Liver (tissue), 9 donors: ENCODE results near the gene CD47. TPM values are rescaled to one million over a fixed set of nuclear protein-coding genes. Genes with fewer than 3 reads are reported as not detected.

Experiments used
- DNase-seq: peaks from one replicate; pipeline ENCODE4 v3.0.0-alpha.2; 2017; ENCODE audit warnings: low spot score
- H3K27ac ChIP-seq, 2 donors: one replicate each; pipeline ENCODE4 v1.7.0; 2013; ENCODE audit warnings: inconsistent platforms in 2 of 2, low read length in 2 of 2, control low read depth in 1 of 2, low read depth in 1 of 2, mild to moderate bottlenecking in 1 of 2
- H3K27me3 ChIP-seq, 4 donors: one replicate each; pipeline versions ENCODE4 v1.6.1 to v1.7.0; 2013; ENCODE audit warnings: low read length in 3 of 4, inconsistent platforms in 1 of 4, mild to moderate bottlenecking in 1 of 4, moderate library complexity in 1 of 4; ENCODE audit not compliant: control insufficient read depth in 4 of 4, insufficient read depth in 4 of 4
- H3K36me3 ChIP-seq, 4 donors: one replicate each; pipeline versions ENCODE4 v1.6.1 to v1.7.0; 2013; ENCODE audit warnings: low read length in 3 of 4, mild to moderate bottlenecking in 3 of 4, low read depth in 1 of 4, moderate library complexity in 1 of 4; ENCODE audit not compliant: control insufficient read depth in 4 of 4, insufficient read depth in 3 of 4
- H3K4me1 ChIP-seq, 4 donors: one replicate each; pipeline versions ENCODE4 v1.6.1 to v1.7.0; 2013; ENCODE audit warnings: low read length in 3 of 4, mild to moderate bottlenecking in 3 of 4, moderate library complexity in 1 of 4; ENCODE audit not compliant: control insufficient read depth in 4 of 4, insufficient read depth in 4 of 4
- H3K4me3 ChIP-seq, 3 donors: one replicate each; pipeline versions ENCODE4 v1.6.1 to v1.7.0; 2013; ENCODE audit warnings: low read length in 3 of 3, control low read depth in 1 of 3, low read depth in 1 of 3, mild to moderate bottlenecking in 1 of 3
- H3K9ac ChIP-seq, 2 donors: one replicate each; pipeline ENCODE4 v1.7.0; 2013; ENCODE audit warnings: low read length in 2 of 2, mild to moderate bottlenecking in 2 of 2, moderate library complexity in 2 of 2, control low read depth in 1 of 2, low read depth in 1 of 2
- H3K9me3 ChIP-seq, 4 donors: one replicate each; pipeline versions ENCODE4 v1.6.1 to v1.7.0; 2013; ENCODE audit warnings: low read length in 3 of 4; ENCODE audit not compliant: control insufficient read depth in 4 of 4
- EGR1 ChIP-seq, 2 donors: IDR thresholded peaks; 2 replicates each; pipeline ENCODE4 v1.6.1; 2016 to 2018; ENCODE audit warnings: antibody characterized with exemption in 2 of 2, low read depth in 2 of 2
- FOXA1 ChIP-seq: IDR thresholded peaks from 2 replicates; pipeline ENCODE4 v1.6.1; 2016; ENCODE audit warnings: antibody characterized with exemption
- FOXA2 ChIP-seq: IDR thresholded peaks from 2 replicates; pipeline ENCODE4 v1.6.1; 2016; ENCODE audit warnings: antibody characterized with exemption
- HNF4A ChIP-seq, 2 donors: conservative IDR thresholded peaks; 2 replicates each; pipeline ENCODE4 v1.6.1; 2016; ENCODE audit warnings: antibody characterized with exemption in 2 of 2, mild to moderate bottlenecking in 2 of 2
- HNF4G ChIP-seq: IDR thresholded peaks from 2 replicates; pipeline ENCODE4 v1.6.1; 2016; ENCODE audit warnings: antibody characterized with exemption
- JUND ChIP-seq, 2 donors: IDR thresholded peaks; 2 replicates each; pipeline ENCODE4 v1.6.1; 2016; ENCODE audit warnings: antibody characterized with exemption in 2 of 2
- NR2F2 ChIP-seq: IDR thresholded peaks from 2 replicates; pipeline ENCODE4 v1.6.1; 2016; ENCODE audit warnings: antibody characterized with exemption
- RAD21 ChIP-seq, 2 donors: IDR thresholded peaks; 2 replicates each; pipeline ENCODE4 v1.6.1; 2016; ENCODE audit warnings: antibody characterized with exemption in 2 of 2, mild to moderate bottlenecking in 2 of 2
- RXRA ChIP-seq, 2 donors: IDR thresholded peaks; 2 replicates each; pipeline ENCODE4 v1.6.1; 2017 to 2018; ENCODE audit warnings: antibody characterized with exemption in 2 of 2, mild to moderate bottlenecking in 1 of 2
- SP1 ChIP-seq: IDR thresholded peaks from 2 replicates; pipeline ENCODE4 v1.6.1; 2018; ENCODE audit warnings: antibody characterized with exemption, mild to moderate bottlenecking
- TAF1 ChIP-seq: conservative IDR thresholded peaks from 2 replicates; pipeline ENCODE4 v1.6.1; 2016; ENCODE audit warnings: antibody characterized with exemption, mild to moderate bottlenecking
- YY1 ChIP-seq: IDR thresholded peaks from 2 replicates; pipeline ENCODE4 v1.6.1; 2016; ENCODE audit warnings: antibody characterized with exemption, mild to moderate bottlenecking
- WGBS: extraction: QIAGEN DNeasy Blood & Tissue Kit; methylation state at CpG from one replicate; pipeline ENCODE4 v1.1.7; 2013; 5-methylcytosine and 5-hydroxymethylcytosine counted together
- polyA plus RNA-seq, 2 donors: library from polyadenylated mRNA; stranded (reverse) in 1 of 2; unstranded in 1 of 2; fragments of 200-250 nt in 1 of 2; fragments of >200 nt in 1 of 2; fragmentation: Nextera tagmentation in 1 of 2; extraction: Ambion mirVana in 1 of 2; gene quantifications; one replicate each; pipeline versions ENCODE4 v1.2.1 to v1.2.3, GENCODE V29; 2013 to 2015
- total RNA-seq, 2 donors: library from RNA; depleted of rRNA; stranded (reverse); fragments of >200 nt; gene quantifications; one replicate each; pipeline ENCODE4 v1.2.3, GENCODE V29; 2014
- TF ChIP-seq, protein P1 (sequence below): IDR thresholded peaks from 2 replicates; pipeline ENCODE4 v1.6.1; 2016; ENCODE audit warnings: antibody characterized with exemption, mild to moderate bottlenecking
- TF ChIP-seq, protein P2 (sequence below): IDR thresholded peaks from 2 replicates; pipeline ENCODE4 v1.6.1; 2016; ENCODE audit warnings: antibody characterized with exemption
- TF ChIP-seq, protein P3 (sequence below): IDR thresholded peaks from 2 replicates; pipeline ENCODE4 v1.6.1; 2016; ENCODE audit warnings: antibody characterized with exemption
- TF ChIP-seq, protein P4 (sequence below): IDR thresholded peaks from 2 replicates; pipeline ENCODE4 v1.6.1; 2016; ENCODE audit warnings: antibody characterized with exemption
- TF ChIP-seq, protein P5 (sequence below): fragments of 150-350 bp; IDR thresholded peaks from 2 replicates; pipeline ENCODE4 v1.5.1; 2017; ENCODE audit warnings: improper control_type of control experiment, low read depth, low read length; ENCODE audit not compliant: missing input control
- donor health status: healthy.
- donor health status: healthy.
- donor health status: healthy.
- donor health status: healthy.
- donor health status: healthy.

The CD47 gene
- total and polyA plus RNA-seq, 4 donors: 23.4 to 39.5 (median 33.9) TPM

DNA sequence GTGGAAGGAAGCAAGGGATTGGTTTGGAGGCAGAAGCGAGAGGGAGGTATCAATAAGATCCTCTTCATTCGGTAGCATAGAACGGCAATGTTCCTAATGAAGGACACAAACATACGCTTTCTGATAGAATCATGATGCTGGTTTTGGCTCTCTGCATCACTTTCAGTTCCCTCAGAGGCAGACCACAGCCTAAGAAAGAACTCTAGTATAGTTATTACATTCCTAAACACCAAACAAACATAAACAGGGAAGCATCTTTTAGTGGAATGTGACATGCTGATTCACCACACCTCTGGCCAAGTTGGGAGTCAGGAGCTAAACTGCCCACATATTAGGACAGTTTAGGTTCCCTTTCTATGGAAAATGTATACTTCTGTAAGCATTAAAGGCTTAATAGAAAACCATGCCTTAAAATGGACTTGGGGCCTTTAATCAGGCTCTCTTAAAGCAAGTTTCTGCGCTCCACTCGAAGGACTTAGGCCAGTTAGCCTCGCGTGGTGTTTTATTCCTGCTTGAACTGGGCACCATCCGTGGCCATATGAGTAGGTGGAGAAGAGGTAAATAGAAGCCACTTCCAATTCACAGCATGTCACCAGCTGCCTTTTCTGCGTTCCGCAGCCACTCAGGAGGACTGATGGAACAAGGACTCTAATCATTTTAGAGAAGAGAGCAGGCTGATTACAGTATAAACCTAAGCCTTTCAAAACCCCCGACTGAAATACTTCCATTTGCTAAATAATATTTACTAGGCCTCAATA is 53.7 kb downstream of the CD47 start:
- H3K9me3 ChIP-seq: no peaks in the 10 kb centered on the region
- H3K4me1 ChIP-seq: no peaks in the 10 kb centered on the region
- no peaks in the 10 kb centered on the region for H3K27me3 ChIP-seq
- no peak overlapping the region for H3K4me3 ChIP-seq
- 89% methylated on average over 12 of the region's 12 CpGs for WGBS
- no peak for TF ChIP-seq JUND (IDR thresholded peaks at IDR 0.05)
- no peak for TF ChIP-seq RXRA (IDR thresholded peaks at IDR 0.05)
- TF ChIP-seq, protein P1, sequence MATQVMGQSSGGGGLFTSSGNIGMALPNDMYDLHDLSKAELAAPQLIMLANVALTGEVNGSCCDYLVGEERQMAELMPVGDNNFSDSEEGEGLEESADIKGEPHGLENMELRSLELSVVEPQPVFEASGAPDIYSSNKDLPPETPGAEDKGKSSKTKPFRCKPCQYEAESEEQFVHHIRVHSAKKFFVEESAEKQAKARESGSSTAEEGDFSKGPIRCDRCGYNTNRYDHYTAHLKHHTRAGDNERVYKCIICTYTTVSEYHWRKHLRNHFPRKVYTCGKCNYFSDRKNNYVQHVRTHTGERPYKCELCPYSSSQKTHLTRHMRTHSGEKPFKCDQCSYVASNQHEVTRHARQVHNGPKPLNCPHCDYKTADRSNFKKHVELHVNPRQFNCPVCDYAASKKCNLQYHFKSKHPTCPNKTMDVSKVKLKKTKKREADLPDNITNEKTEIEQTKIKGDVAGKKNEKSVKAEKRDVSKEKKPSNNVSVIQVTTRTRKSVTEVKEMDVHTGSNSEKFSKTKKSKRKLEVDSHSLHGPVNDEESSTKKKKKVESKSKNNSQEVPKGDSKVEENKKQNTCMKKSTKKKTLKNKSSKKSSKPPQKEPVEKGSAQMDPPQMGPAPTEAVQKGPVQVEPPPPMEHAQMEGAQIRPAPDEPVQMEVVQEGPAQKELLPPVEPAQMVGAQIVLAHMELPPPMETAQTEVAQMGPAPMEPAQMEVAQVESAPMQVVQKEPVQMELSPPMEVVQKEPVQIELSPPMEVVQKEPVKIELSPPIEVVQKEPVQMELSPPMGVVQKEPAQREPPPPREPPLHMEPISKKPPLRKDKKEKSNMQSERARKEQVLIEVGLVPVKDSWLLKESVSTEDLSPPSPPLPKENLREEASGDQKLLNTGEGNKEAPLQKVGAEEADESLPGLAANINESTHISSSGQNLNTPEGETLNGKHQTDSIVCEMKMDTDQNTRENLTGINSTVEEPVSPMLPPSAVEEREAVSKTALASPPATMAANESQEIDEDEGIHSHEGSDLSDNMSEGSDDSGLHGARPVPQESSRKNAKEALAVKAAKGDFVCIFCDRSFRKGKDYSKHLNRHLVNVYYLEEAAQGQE: no peak
- no peak for TF ChIP-seq FOXA2
- no peak for TF ChIP-seq HNF4G
- no peak for TF ChIP-seq EGR1 (IDR thresholded peaks at IDR 0.05; ENCODE audit: low read depth in 2 of 2)
- no peak for TF ChIP-seq NR2F2
- no peak for DNase-seq
- no peak overlapping the region for H3K9ac ChIP-seq
- H3K27ac ChIP-seq: no peak overlapping the region
- peaks cover 0 to 3% (median 1%) of the 10 kb centered on the region in 4 donors for H3K36me3 ChIP-seq

DNA sequence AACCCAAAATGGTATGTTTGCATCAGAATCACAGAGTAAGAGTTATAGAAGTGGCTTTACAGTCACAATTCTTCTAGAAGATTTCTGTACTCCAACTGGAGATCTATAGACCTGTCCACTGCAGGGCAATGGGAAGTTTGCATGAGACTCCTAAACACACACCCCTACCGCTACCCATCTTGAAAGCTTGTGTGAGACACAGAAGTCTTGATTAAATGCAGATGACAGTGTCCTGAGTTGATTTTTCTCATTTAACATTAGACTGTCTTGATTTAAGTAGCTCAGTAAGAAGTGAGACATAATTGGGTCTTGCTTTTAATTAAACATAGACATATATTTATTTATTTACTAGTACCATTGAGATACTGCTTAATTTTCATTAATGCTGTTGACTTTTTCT is 54.4 kb downstream of the CD47 start:
- no peaks in the 10 kb centered on the region for H3K9me3 ChIP-seq
- no peak for DNase-seq
- no peak overlapping the region for H3K27ac ChIP-seq
- no peaks in the 10 kb centered on the region for H3K27me3 ChIP-seq
- no peak overlapping the region for H3K9ac ChIP-seq
- TF ChIP-seq, protein P2, sequence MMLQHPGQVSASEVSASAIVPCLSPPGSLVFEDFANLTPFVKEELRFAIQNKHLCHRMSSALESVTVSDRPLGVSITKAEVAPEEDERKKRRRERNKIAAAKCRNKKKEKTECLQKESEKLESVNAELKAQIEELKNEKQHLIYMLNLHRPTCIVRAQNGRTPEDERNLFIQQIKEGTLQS: no peak
- TF ChIP-seq, protein P3, sequence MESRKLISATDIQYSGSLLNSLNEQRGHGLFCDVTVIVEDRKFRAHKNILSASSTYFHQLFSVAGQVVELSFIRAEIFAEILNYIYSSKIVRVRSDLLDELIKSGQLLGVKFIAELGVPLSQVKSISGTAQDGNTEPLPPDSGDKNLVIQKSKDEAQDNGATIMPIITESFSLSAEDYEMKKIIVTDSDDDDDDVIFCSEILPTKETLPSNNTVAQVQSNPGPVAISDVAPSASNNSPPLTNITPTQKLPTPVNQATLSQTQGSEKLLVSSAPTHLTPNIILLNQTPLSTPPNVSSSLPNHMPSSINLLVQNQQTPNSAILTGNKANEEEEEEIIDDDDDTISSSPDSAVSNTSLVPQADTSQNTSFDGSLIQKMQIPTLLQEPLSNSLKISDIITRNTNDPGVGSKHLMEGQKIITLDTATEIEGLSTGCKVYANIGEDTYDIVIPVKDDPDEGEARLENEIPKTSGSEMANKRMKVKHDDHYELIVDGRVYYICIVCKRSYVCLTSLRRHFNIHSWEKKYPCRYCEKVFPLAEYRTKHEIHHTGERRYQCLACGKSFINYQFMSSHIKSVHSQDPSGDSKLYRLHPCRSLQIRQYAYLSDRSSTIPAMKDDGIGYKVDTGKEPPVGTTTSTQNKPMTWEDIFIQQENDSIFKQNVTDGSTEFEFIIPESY: no peak
- TF ChIP-seq, protein P4, sequence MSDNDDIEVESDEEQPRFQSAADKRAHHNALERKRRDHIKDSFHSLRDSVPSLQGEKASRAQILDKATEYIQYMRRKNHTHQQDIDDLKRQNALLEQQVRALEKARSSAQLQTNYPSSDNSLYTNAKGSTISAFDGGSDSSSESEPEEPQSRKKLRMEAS: no peak
- TF ChIP-seq NR2F2 (no peak), RAD21 (IDR thresholded peaks at IDR 0.05) (no peak), YY1 (no peak), SP1 (no peak), TAF1 (no peak), HNF4A (conservative IDR thresholded peaks at IDR 0.05) (no peak), HNF4G (no peak), FOXA1 (no peak)
- TF ChIP-seq, protein P1: no peak
- TF ChIP-seq, protein P5, sequence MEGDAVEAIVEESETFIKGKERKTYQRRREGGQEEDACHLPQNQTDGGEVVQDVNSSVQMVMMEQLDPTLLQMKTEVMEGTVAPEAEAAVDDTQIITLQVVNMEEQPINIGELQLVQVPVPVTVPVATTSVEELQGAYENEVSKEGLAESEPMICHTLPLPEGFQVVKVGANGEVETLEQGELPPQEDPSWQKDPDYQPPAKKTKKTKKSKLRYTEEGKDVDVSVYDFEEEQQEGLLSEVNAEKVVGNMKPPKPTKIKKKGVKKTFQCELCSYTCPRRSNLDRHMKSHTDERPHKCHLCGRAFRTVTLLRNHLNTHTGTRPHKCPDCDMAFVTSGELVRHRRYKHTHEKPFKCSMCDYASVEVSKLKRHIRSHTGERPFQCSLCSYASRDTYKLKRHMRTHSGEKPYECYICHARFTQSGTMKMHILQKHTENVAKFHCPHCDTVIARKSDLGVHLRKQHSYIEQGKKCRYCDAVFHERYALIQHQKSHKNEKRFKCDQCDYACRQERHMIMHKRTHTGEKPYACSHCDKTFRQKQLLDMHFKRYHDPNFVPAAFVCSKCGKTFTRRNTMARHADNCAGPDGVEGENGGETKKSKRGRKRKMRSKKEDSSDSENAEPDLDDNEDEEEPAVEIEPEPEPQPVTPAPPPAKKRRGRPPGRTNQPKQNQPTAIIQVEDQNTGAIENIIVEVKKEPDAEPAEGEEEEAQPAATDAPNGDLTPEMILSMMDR: no peak
- H3K4me3 ChIP-seq: no peak overlapping the region
- WGBS: 95% methylated on average over 1 of the region's 1 CpG
- H3K4me1 ChIP-seq: no peaks in the 10 kb centered on the region
- H3K36me3 ChIP-seq: peaks cover 0 to 3% (median 0%) of the 10 kb centered on the region in 4 donors
